GM18873 (cell line): Measurements from ENCODE around the gene OSBPL3.
"Not testable (repeated sequence)": the region's sequence is repeated elsewhere in the genome, so short reads cannot be mapped to it uniquely, and the experiment has no call there.

Source experiments
- ATAC-seq: cut with Tn5 transposase; IDR thresholded peaks from one replicate; pipeline ENCODE4 v1.9.1; 2021; ENCODE audit warnings: mild to moderate bottlenecking, moderate library complexity, moderate number of reproducible peaks; ENCODE audit not compliant: unreplicated experiment, low FRiP score

The OSBPL3 gene

GRCh38 chr7:24812305-24812945, 167.6 kb downstream of the OSBPL3 start:
- no peak for ATAC-seq

DNA sequence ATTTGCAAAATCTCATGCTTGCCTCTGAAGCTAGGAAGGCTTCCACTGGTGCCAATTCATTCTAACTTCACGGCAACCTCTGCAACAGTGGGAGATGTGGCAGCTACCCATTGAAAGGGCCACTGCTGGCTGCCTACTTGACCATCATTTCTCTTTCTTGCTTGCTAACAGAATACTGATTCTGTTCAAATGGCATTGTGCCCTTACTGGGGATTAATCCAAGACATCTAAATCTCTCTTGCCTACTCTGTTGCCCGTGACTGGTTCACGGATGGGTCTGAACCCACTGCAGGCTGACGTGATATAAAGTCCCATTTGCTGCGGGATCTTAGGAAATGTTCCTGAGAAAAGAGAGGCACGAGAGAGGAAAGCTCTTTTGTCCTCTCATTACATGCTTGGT, 171.5 kb downstream of the OSBPL3 start:
- ATAC-seq = no peak

GRCh38 chr7:24802300-24802699, 177.7 kb downstream of the OSBPL3 start:
- ATAC-seq = no peak

DNA sequence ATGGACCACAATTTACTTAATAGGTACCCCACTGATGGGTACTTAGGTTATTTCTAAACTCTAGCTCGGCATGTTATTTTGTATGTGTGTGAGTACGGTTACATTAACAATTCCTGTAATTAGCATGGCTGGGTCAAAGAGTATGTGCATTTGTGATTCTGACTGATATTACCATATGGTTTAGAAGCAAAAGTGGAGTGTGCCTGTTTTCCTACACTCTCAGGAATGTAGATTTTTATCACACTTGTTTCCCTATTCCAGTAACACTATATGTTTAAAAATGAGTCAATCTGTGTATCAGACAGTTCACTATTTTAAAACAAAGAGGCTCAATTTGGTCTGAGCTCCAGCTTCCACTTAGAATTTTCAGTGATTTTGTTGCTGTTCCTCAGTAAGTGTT, 178.1 kb downstream of the OSBPL3 start:
- no peak for ATAC-seq

DNA sequence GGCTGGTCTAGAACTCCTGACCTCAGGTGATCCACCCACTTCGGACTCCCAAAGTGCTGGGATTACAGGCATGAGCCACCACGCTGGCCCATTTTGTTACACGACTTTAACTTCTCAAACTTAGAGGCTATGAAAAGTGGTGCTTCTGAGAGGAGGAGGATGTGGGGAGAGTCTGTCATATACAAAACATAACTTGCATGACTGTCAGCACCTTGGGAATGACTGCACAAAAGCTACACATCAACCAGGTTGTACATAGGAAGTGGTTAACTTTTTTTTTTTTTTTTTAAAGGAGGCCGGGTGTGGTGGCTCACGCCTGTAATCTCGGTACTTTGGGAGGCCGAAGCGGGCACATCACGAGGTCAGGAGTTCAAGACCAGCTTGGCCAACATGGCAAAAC, 179.3 kb downstream of the OSBPL3 start:
- no peak for ATAC-seq

DNA sequence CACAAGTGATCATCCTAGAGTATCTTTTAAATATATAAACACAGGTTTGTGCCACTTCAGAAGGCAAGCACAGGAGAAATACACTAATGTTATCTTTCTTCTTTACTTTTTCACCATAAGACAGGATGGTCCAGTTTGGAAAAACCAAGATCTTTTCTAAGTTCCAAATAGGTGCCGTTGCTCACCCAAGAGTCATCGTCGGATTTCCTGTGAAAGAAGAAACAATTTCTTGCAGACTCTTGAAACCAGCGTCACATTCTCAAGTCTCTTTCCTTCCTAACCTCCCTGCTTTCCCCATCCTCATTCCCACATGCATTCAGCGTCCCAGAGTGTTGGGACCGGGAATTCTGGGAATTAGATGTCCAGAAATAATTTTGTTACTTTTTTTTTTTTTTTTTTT, 179.9 kb downstream of the OSBPL3 start:
- ATAC-seq = no peak

DNA sequence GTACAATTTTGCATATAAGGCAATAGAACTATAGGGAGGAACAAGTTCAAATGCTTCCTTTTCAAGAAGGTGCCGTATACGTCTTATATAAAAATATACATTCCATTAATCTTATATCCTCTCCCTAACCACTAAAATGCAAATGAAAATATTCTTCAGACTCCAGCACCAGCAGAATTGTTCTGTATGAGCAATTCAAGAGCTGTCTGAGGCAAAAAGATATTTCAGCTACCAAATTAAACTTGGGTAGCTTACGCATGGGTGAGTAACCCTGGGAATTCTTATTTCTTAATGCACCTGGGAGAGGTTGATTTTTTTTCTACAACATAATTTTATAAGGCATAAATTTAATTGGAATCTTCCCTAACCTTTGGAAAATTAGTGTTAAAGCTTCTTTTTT, 180.5 kb downstream of the OSBPL3 start:
- ATAC-seq = no peak

DNA sequence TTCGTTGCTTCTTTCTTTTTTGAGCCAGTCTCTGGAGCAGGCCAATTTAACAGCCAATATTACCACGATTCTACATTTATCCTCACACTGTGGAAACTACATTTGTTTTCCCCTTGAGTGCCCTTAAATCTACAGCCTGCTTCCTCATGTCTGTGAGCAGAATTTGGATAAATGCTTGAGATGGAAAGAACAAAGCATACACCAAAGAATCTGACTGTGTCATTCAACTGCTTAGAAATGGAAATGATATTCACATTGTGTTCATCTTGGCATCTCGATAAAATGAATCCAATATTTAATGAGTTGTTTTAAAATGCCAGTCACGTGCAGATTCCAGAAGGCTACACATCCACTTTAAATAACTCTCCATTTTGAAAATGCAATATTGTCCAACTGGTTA, 181.7 kb downstream of the OSBPL3 start:
- no peak for ATAC-seq

DNA sequence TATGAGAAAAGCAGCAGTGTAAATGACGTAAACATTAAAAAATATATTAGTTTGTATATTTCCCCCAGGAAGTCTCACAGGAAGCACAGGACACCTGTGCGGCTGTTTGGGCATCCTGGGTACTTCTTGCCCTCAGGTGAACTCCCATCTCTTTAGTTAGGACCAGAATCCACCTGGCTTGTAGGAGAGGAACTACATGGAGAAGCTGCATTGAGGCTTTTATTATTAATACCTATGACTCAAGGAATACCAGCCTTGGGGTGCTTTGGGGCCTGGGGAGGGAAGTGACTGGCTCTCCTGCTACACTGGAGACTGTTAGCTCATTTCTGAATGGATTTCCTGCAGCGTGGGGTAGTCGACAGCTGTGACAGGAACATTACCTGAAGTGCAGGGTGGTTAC, 182.7 kb downstream of the OSBPL3 start:
- no peak for ATAC-seq

DNA sequence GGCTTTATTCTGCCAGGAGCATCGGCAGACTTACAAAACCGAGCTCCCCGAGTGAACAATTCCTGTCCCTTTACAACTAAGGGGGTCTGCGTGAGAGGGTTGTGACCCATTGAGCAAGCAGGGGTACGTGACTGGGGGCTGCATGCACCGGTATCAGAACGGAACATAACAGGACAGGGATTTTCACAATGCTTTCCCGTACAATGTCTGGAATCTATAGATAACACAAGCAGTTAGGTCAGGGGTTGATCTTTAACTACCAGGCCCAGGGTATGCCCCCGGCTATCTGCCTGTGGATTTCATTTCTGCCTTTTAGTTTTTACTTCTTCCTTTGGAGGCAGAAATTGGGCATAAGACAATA, 184.6 kb downstream of the OSBPL3 start:
- no peak for ATAC-seq

- ATAC-seq = not testable (repeated sequence)
Measured at GRCh38 chr7:24794751-24795406, 185.1 kb downstream of the OSBPL3 start.

GRCh38 chr7:24793982-24794648, 185.9 kb downstream of the OSBPL3 start:
- ATAC-seq = no peak

DNA sequence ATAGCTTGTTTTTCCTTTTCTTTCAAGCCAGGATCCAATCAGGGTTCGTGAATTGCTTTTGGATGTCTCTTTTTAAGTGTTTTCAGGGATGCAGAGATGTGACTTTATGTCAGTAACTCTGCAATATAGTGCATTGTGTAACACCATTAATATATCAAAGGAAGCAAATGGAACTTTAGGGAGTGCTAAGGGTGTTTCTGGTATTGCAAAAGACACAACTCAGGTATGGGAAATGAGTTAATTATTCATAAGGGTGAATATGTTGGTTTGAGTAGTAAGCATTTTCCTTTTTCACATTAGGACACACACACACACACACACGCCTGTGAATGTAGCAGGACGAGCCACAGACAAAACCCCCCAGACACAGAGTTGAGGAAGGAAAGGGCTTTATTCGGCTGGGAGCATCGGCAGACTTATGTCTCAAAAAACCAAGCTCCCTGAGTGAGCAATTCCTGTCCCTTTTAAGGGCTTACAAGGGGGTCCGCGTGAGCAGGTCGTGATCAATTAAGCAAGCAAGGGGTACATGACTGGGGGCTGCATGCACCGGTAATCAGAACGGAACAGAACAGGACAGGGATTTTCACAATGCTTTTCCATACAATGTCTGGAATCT, 190.9 kb downstream of the OSBPL3 start:
- no peak for ATAC-seq

DNA sequence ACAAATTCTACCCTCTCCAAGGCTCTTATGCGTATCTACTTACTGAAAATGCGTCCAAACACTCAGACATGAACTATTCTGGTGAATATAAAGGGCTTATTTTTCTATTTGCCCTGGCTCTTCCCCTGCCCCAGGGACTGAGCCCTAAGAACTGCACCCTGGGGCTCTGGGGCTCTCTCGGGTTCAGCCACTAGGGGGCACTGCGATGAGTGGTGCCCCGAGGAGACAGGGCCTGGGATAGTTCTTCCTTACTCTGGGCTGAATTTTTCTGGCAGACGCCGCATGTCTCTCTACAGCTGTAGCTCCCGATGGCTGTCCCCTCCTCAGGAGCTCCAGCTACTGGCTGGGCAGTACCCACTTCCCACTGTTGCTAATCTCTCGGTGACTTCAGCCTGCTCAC, 191.9 kb downstream of the OSBPL3 start:
- no peak for ATAC-seq

DNA sequence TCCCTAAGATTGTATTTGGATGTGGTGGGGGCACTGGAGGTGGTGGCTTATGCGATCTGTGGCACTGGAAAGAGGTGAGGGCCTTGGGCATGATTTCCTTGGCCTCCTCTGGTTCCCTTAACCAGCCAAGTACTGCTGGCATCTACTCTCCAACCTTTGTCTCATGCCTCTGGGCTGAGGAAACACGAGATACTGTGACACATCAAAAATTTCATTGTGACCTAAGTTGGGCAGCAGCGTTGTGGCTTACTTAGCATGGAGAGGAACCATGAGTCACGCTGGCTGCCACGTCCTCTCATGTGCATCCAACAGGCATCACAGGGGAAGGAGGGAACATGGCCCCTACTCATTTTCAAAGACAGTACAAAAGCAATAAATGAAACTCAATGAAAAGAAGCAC, 193.0 kb downstream of the OSBPL3 start:
- ATAC-seq = no peak

DNA sequence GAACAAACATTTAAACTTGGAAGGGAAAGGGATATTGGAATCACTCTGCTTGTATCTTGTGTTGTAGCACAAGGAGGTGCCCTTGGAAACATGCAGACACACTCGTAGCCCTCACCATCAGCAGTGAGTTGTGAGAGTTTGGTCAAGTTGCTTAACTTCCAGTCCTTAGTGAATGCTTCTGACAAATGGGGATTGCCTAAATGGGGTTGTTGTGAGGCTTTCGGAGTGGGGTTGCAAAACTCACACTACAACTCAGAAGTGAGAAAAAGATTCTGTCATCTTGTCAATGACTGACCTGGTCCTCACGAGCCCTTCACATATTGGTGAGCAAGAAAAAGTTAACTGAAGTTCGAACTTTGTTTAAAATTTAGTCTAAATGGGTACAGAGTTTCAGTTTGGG, 193.7 kb downstream of the OSBPL3 start:
- no peak for ATAC-seq

DNA sequence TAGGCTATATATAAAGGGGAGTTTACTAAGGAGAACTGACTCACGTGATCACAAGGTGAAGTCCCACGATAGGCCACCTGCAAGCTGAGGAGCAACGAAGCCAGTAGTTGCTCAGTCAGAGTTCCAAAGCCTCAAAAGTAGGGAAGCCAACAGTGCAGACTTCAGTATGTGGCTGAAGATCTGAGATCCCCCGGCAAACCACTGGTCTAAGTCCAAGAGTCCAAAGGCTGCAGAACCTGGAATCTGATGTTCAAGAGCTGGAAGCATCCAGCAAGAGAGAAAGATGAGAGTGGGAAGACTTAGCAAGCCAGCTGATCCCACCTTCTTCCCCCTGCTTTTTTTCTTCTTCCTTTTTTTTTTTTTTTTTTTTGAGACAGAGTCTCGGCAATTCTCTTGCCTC, 195.7 kb downstream of the OSBPL3 start:
- no peak for ATAC-seq

- ATAC-seq = no peak
Measured at GRCh38 chr7:24783698-24784097, 196.3 kb downstream of the OSBPL3 start.

GRCh38 chr7:24781106-24781505, 198.9 kb downstream of the OSBPL3 start:
- ATAC-seq = no peak

DNA sequence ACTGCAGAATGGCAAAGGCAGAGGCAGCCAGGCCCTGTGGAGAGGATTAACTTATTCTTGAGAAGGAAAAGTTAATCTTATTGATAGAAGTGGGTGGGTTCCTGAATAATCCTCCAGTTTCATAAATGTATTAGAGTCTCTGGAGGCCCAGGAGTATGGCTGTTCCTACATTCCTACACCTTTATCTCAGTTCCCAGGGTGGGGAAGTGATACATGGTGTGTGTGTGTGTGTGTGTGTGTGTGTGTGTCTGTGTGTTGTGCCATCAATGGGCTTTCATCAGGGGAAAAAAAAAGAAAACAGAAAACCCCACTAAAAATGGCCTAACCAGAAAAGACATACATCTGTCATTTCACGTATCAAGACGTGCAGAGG, 200.7 kb downstream of the OSBPL3 start:
- no peak for ATAC-seq

DNA sequence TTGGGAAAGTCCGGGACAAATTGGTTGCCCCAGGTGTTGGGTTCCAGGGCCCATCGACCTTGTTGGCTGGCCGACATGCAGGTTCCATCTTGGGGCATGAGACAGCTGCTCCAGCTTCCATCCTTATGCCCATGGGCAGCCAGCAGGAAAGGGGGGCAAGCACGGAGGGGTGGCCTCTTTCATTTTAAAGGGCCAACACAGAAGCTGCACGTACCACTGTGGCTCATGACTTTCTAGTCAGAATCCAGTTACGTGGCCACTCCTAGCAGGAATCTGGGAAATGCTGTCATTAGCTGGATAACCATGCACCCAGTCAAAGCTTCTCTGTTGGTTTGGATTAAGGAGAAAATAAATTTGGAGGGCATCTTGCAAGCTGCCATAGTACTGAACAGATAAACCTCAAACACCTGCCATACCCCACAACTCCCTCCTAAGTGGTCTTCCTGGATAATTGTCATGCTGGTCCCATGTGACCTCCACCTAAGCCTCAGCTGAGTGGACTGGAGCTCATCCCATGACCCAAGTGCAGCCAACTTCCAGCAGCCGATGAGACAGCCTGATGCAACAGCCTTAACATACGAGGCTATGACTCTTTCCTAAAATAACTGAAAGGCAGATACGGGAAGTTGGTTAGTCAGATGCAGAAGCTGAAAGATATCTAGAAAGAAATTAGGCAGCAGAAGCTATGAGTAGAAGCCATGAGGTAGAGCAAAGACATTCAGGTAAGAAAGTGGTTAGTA, 201.3 kb downstream of the OSBPL3 start:
- no peak for ATAC-seq
